Spleen (tissue), 11 donors: ENCODE results near the gene IDUA. TPM values are rescaled to one million over a fixed set of nuclear protein-coding genes. Genes with fewer than 3 reads are reported as not detected.
A peak's percentile ranks its signal among the peaks of the same experiment; 100 is the strongest.

Experiments used
- DNase-seq: peaks from one replicate; pipeline ENCODE4 v3.0.0-alpha.2; 2020
- H3K27ac ChIP-seq, 8 donors: fragments of 200-600 bp; sonication (generic) in 7 of 8; 1 replicate in 4 of 8; 2 replicates in 4 of 8; pipeline versions ENCODE4 v1.5.0 to v1.8.0; 2016 to 2021; ENCODE audit warnings: inconsistent platforms in 4 of 8, mild to moderate bottlenecking in 4 of 8, moderate library complexity in 1 of 8
- H3K27me3 ChIP-seq, 7 donors: fragments of 200-600 bp; sonication (generic) in 6 of 7; replicated peaks in 1 of 7; 1 replicate in 4 of 7; 2 replicates in 3 of 7; pipeline versions ENCODE4 v1.5.0 to v1.8.0; 2016 to 2021; ENCODE audit warnings: inconsistent platforms in 3 of 7, mild to moderate bottlenecking in 1 of 7
- H3K36me3 ChIP-seq, 6 donors: fragments of 200-600 bp; sonication (generic) in 5 of 6; 1 replicate in 4 of 6; 2 replicates in 2 of 6; pipeline versions ENCODE4 v1.5.0 to v1.8.0; 2016 to 2021; ENCODE audit warnings: inconsistent platforms in 2 of 6
- H3K4me1 ChIP-seq, 6 donors: fragments of 200-600 bp; sonication (generic) in 5 of 6; 1 replicate in 3 of 6; 2 replicates in 3 of 6; pipeline versions ENCODE4 v1.5.0 to v1.8.0; 2016 to 2021; ENCODE audit warnings: inconsistent platforms in 3 of 6
- H3K4me3 ChIP-seq, 8 donors: fragments of 200-600 bp; sonication (generic) in 7 of 8; 1 replicate in 4 of 8; 2 replicates in 4 of 8; pipeline versions ENCODE4 v1.5.0 to v1.8.0; 2016 to 2021; ENCODE audit warnings: inconsistent platforms in 4 of 8, mild to moderate bottlenecking in 4 of 8, moderate library complexity in 2 of 8
- H3K9me3 ChIP-seq, 8 donors: fragments of 200-600 bp; sonication (generic) in 7 of 8; 1 replicate in 4 of 8; 2 replicates in 4 of 8; pipeline versions ENCODE4 v1.5.0 to v1.8.0; 2016 to 2021; ENCODE audit warnings: inconsistent platforms in 4 of 8
- CTCF ChIP-seq, 11 experiments: fragments of 200-600 bp in 7 of 11; fragments of 450-650 bp in 4 of 11; sonication (generic) in 4 of 11; IDR thresholded peaks in 8 of 11; conservative IDR thresholded peaks in 3 of 11; 1 replicate in 7 of 11; 2 replicates in 4 of 11; pipeline versions ENCODE4 v1.4.0 to v1.8.0; 2016 to 2021; ENCODE audit warnings: antibody characterized with exemption in 11 of 11, inconsistent platforms in 4 of 11, mild to moderate bottlenecking in 1 of 11
- POLR2A ChIP-seq, 3 donors: fragments of 450-650 bp; IDR thresholded peaks; one replicate each; pipeline ENCODE4 v1.5.1; 2017; ENCODE audit warnings: antibody characterized with exemption in 3 of 3, mild to moderate bottlenecking in 1 of 3
- POLR2AphosphoS5 ChIP-seq, 3 donors: sonication (generic); formaldehyde crosslinking; IDR thresholded peaks; one replicate each; pipeline ENCODE4 v1.5.1; 2017; ENCODE audit warnings: antibody characterized with exemption in 3 of 3
- WGBS, 5 donors: extraction: QIAGEN DNeasy Blood & Tissue Kit in 3 of 5; methylation state at CpG; one replicate each; pipeline versions ENCODE4 v1.1.5 to v1.1.7; 2013 to 2018; 5-methylcytosine and 5-hydroxymethylcytosine counted together
- intact Hi-C: fragments of 100-400 bp; cut with DNase I; formaldehyde crosslinking; loops from one replicate; pipeline ENCODE4 v1.15.0; 2023; ENCODE audit warnings: low total_unique reads
- polyA plus RNA-seq, 3 donors: library from polyadenylated mRNA; stranded (reverse); fragments of 200-250 nt; gene quantifications; one replicate each; pipeline ENCODE4 v1.2.1, GENCODE V29; 2013
- total RNA-seq, 7 donors: library from RNA; depleted of rRNA in 3 of 7; stranded (reverse); fragments of >200 nt in 3 of 7; fragmentation: NEBNext Ultra II Directional in 4 of 7; extraction: Animal tissue kit (Norgen Biotek cat#: 25700) in 4 of 7; gene quantifications; one replicate each; pipeline versions ENCODE4 v1.1.0 to v1.2.1, GENCODE V29; 2016 to 2021
- donor health status: healthy with polysubstance abuse.
- donor health status: DM: no; HTN: no; CAD: no; lungs with moderate emphysema.
- donor health status: DM: no; HTN: no; CAD: no.
- donor health status: Bipolar disorder and iron deficiency.
- donor health status: healthy.
- donor health status: DM: no; HTN: no; CAD: no.
- donor health status: DM: yes; HTN: yes; CAD: no.

Gene IDUA
- total and polyA plus RNA-seq, 10 donors, result 11.5 to 58.3 (median 24.4) TPM

- Histone ChIP-seq H3K4me1 (peaks cover 0 to 30% (median 6%) of the 10 kb centered on the region in 6 donors), H3K27me3 (no peaks in the 10 kb centered on the region), H3K9me3 (no peaks in the 10 kb centered on the region), H3K27ac (no peak overlapping the region), H3K4me3 (no peak overlapping the region), H3K36me3 (peaks cover 0 to 36% (median 16%) of the 10 kb centered on the region in 6 donors)
- DNase-seq, result peak; percentile 70
- intact Hi-C loops, result no loop called here
- WGBS, 5 donors, result 91 to 94% (median 93%) methylated on average over 6 to 13 of the region's 13 CpGs
- TF ChIP-seq POLR2AphosphoS5 (IDR thresholded peaks at IDR 0.05) (no peak), POLR2A (IDR thresholded peaks at IDR 0.05) (no peak), CTCF (IDR thresholded peaks at IDR 0.05 in 8 of 11, conservative IDR thresholded peaks at IDR 0.05 in 3 of 11) (no peak)
Observed at GRCh38 chr4:948936-949300, 37.9 kb upstream of the IDUA start.

- Histone ChIP-seq H3K36me3 (peaks cover 0 to 42% (median 18%) of the 10 kb centered on the region in 6 donors), H3K27ac (no peak overlapping the region), H3K4me1 (peaks cover 0 to 30% (median 6%) of the 10 kb centered on the region in 6 donors), H3K9me3 (no peaks in the 10 kb centered on the region), H3K4me3 (no peak overlapping the region), H3K27me3 (no peaks in the 10 kb centered on the region)
- intact Hi-C loops, result no loop called here
- no peak for TF ChIP-seq POLR2AphosphoS5 (IDR thresholded peaks at IDR 0.05)
- 90 to 93% (median 92%) methylated on average over 15 to 20 of the region's 20 CpGs for WGBS, 5 donors
- DNase-seq, result peak; percentile 66
Observed at GRCh38 chr4:949656-950055, 37.2 kb upstream of the IDUA start.

- intact Hi-C loops, result no loop called here
- Histone ChIP-seq H3K9me3 (no peaks in the 10 kb centered on the region), H3K4me1 (peaks cover 0 to 30% (median 6%) of the 10 kb centered on the region in 6 donors), H3K27ac (no peak overlapping the region), H3K4me3 (no peak overlapping the region), H3K36me3 (peaks cover 0 to 44% (median 23%) of the 10 kb centered on the region in 6 donors), H3K27me3 (no peaks in the 10 kb centered on the region)
- peak; percentile 62 for DNase-seq
- no peak for TF ChIP-seq CTCF (IDR thresholded peaks at IDR 0.05 in 8 of 11, conservative IDR thresholded peaks at IDR 0.05 in 3 of 11)
- TF ChIP-seq POLR2AphosphoS5 (IDR thresholded peaks at IDR 0.05), result peak in 1 of 3 donors; percentile 15
- 89 to 92% (median 91%) methylated on average over 24 to 30 of the region's 30 CpGs for WGBS, 5 donors
Observed at GRCh38 chr4:950136-951020, 36.5 kb upstream of the IDUA start.

- no peaks in the 10 kb centered on the region for H3K27me3 ChIP-seq
- no peak overlapping the region for H3K4me3 ChIP-seq
- no peaks in the 10 kb centered on the region for H3K9me3 ChIP-seq
- intact Hi-C loops, result no loop called here
- H3K4me1 ChIP-seq, result peaks cover 0 to 26% (median 6%) of the 10 kb centered on the region in 6 donors
- WGBS, 5 donors, result 81 to 92% (median 84%) methylated on average over 5 to 7 of the region's 7 CpGs
- TF ChIP-seq CTCF (IDR thresholded peaks at IDR 0.05 in 8 of 11, conservative IDR thresholded peaks at IDR 0.05 in 3 of 11), result no peak
- peak in 1 of 3 donors; percentile 2 for TF ChIP-seq POLR2AphosphoS5 (IDR thresholded peaks at IDR 0.05)
- H3K27ac ChIP-seq, result no peak overlapping the region
- peaks cover 0 to 52% (median 29%) of the 10 kb centered on the region in 6 donors for H3K36me3 ChIP-seq
- peak; percentile 52 for DNase-seq
Observed at GRCh38 chr4:951186-951585, 35.7 kb upstream of the IDUA start.
